ENCODE data around the gene GATAD2A.

GRCh38 chr19:19422156-19422555 is 16.7 kb downstream of the GATAD2A start:
- TF ChIP-seq CTCF (conservative IDR thresholded peaks at IDR 0.05 in 1 of 2, IDR thresholded peaks at IDR 0.05 in 1 of 2; ENCODE audit: extremely low read depth in 1 of 2, insufficient read depth in 1 of 2, low read depth in 1 of 2, low read length in 2 of 2), result no peak
- TF ChIP-seq EZH2 (IDR thresholded peaks at IDR 0.05; ENCODE audit: borderline replicate concordance, low read length), result no peak

Measured in mammary epithelial cell (primary cell).